ENCODE data around the gene NAB1.

Gene NAB1

DNA sequence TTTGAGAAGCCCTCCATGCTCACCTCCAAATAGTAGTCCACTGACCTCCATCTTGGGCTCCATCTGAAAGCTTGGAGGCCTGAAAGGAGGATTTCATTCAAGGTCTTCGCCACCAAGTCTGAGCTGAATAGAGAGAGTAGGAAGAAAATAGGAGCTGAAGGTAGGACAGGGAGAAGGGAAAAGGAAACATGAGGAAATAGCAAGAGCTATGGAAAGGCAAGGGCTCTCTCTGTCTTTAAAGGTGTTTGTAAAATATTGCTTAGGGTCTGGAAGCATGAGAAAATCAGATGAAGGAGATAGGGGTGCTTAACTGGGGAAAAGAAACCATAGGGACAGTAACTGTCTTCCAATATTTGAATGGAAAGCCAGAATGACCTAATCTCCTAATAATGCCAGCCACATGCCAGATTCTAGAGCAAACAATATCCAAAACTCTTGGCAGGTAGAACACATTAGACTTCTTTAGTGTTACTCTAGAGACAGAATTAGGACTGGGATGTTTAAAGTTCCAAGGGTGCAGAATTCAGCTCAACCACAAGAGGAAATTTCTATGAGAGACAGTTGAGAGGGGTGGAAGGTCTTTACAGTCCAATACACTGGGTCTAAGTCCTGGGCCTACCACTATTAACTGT, 67.4 kb downstream of the NAB1 start:
- DNase-seq: no peak

DNA sequence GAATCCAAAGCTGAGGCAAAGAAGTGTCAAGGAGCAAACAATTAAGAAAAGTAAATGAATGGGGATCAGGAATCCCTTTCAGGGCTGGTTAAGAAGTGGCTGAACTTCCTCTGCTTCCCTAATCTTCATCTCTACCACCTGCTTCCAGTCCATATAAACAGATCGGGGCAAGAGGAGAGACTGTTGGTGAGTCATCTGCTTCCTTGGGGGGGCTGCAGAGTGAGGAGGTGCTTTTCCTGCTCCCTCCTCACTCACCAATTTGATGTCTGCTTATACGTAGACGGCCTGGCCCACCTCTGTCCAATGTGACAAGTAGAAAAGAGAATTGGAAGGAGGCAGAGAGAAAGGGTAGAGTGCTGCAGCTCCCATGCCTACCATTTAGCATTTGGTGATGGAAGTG, 68.4 kb downstream of the NAB1 start:
- DNase-seq: peak; percentile 49

DNA sequence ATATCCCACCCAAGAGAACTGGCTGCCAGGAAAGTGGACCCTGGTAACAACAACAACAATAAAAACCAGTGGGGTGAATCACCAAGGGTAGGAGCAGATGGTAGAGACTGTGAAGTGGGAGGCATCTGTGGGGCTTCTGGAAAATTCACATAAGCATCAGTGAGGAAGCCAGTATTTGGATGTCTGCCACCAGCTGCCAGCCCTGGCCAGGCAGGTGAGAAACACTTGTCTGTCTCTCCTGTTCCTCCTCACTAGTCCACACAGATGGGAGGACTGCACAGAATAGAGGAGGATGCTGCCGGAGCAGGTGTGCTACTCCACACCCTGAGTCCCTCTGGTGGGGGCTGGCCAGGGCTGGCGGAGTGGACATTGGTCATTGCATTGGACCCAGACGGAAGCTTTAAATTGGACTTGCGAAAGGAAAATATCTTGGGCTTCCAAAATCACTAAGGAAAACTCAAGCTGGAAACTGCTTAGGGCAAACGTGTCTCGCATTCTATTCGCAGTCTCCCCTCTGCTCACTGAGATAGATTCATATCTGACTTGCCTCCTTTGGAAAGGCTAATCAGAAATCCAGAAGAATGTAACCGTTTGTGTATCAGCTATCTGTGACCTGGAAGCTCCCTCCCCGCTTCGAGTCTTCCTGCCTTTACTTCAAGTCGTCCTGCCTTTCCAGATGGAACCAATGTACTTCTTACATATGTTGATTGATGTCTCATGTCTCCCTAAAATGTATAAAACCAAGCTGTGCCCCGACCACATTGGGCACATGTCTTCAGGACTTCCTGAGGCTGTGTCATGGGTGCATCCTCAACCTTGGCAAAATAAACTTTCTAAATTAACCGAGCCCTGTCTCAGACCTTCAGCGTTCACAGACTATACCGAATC, 69.1 kb downstream of the NAB1 start:
- DNase-seq: peak; percentile 77

DNA sequence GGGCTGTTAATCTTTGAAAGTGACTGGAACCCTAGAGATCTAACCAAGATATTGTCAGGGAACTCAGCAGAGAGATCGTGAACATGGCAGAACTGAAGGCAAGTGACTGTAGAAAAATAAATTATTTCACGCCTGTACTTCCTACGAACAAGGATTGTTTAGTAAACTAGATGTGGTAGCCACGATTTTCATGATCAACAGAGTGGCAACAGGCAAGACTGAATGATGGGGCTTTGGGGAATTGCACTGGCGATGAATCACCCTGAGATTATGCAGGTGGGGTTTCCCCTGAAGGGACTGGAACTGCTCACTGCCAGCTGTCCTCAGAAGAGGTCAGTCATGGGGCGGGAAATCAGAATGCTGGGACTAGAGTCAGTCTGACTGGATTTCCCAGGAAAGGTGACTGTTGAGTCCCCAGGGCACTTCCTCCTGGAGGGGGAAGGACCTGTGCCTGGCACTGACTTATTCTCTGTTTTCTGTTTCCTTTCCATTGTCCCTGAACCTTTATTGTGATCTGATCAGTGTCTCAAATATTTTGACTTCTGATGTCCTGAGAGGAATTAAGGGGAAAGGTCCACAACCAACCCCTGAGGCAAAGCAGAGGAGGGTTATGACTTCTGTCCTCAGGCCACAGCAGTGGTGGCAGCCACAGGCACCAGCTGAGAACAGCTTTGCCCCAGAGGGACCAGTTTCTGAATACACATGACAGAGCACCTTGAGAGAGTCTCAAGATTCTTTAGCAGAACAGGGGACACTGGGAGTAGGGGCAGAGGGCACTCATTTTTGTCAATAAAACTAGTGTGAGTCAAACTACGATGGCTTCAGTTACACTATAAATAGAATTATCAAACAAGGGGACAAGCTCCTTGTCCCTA, 70.0 kb downstream of the NAB1 start:
- peak; percentile 79 for DNase-seq

DNA sequence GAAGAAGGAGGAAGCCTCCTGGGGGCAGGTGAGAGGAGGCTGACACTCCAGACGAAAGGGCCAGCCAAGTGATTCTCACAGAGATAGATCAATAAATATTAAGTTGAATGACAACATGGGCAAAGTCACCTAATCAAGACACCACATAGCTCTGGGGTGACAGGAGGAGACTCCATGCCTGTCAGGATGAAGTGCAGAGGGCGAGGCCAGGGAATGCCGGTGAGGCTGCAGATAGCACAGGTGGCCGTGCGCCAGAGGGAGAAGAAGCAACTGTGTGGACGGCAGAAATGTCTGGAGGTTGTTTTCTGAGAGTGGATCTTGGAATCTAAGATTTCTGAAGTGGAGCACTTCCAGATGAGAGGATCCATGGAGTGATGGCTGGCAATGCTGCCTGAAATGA, 71.4 kb downstream of the NAB1 start:
- no peak for DNase-seq

DNA sequence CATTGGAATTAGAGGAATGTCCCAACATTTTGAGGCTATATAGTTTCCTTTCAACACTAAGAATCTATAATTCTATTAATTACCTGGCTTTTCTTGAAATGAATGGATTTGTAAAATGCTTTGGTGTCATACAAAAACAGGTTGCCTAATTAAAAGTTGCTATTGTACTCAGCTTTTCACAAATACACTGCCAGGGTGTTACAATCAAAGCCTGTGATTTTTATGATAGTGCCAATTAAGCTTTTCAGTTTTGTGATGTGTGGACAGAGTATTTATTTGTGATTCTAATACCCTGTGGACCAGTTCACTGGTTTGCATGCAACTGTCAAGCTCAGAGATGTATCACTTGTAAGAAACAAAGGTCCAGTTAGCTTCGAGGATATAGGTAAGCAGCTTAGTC, 71.8 kb downstream of the NAB1 start:
- DNase-seq: peak; percentile 5

DNA sequence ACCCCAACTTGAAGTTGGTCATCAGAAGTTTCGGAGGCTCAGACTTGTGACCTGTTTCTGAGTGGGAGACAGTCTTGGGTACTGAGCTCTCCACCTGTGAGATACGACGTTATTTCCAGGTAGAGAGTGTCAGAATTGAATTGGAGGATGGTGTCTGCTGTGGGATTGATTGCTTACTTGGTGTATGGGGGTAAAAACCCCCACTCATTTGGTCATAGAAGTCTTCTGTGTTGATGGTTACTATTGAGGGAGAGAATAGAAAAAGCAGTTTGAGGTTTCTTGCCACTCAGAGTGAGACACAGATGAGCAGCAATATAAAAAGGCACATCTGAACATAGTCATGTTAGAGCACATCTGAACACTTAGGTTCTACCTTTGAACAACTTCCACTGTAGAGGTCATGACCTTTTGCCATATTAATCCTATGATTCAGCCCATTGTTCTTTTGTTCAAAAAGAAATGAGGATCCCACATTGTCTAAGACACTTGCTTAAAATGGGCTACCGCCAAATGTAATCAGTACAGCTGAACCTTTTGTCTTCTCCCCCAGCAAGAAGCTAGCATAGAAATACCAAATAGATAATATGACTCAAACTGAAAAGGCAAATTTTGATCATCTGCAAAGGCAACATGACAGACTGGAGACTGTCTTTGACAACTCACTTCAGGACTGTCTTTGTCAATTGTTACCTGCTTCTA, 73.3 kb downstream of the NAB1 start:
- DNase-seq: no peak

DNA sequence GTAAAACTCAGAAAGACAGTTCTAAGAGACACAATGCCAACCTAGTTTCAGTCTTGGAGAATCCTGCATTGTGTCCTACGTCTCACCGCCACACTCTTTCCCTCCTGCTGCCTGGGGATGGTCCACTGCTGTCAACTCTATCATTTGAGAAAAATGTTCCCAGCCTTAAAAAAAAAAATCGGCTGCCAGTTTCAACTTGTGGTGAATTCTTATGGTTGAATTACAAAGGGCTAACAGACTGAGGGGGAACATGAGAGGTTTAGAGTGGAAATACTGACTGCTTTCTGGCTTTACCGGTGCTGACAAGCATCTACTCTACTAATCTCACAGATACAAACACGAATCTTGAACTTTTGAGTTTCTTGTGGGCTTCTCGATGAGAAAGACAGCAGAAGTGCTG, 74.0 kb downstream of the NAB1 start:
- no peak for DNase-seq

DNA sequence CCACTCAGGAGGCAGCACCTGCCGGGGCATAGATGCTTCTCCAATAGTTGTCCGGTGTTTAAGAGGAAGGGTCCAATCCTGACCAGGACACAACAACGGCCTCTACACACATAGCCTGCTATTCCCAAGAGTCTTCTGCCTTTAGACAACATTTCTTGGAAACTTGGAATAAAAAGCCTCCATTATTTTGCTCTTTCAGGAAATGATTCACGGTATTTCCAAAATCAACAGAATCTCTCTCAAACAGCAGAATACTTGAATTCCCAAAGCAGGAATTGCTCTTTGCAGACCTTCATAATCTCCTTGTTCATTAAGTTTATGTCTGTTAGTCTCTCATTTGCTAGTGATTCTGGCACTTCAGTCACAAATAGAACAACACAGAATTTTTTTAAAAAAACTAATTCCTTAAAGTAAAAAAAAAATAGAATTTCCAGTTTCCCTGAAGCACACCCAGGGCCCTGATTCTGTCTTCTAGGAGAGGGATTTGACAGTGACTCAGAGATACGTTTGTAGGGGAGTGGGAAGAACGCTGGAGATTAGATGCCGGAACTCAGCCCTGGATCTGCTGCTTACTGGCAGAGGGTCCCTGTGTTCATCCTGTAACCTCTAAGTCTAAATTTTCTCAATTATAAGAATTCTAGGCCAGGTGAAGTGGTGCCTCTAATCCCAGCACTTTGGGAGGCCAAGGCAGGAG, 74.7 kb downstream of the NAB1 start:
- no peak for DNase-seq

DNA sequence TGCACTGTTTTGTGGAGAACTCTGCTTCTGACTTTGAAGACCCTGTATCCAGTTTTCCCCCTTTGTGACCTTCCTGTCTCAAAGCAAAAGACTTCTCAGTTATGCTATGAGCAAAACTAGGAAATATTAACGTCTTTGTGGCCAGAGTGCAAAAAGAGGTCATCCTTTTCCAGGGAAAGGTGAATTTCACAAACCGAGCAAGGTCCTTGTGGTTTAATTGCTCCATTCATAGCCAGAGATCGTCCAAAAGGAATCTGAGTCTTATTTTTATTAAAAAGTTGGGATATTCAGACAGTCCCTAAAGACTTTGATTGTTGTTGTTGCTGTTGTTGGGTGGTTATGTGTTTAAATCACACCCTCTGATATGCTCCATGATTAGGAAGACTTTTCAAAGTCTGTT, 77.4 kb downstream of the NAB1 start:
- DNase-seq: no peak

DNA sequence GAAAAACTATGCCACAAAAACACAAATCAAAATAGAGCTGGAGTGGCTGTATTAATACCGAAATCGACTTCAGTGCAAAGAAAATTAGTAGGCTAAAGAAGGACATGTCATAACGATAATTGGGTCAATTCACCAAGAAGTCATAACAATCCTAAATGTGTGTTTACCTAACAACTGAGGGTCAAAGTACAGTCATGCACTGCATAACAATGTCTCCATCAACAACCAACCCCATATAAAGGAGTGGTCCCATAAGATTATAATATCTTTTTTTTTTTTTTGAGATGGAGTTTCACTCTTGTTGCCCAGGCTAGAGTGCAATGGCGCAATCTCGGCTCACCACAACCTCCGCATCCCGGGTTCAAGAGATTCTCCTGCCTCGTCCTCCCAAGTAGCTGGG, 87.5 kb downstream of the NAB1 start:
- no peak for DNase-seq

DNA sequence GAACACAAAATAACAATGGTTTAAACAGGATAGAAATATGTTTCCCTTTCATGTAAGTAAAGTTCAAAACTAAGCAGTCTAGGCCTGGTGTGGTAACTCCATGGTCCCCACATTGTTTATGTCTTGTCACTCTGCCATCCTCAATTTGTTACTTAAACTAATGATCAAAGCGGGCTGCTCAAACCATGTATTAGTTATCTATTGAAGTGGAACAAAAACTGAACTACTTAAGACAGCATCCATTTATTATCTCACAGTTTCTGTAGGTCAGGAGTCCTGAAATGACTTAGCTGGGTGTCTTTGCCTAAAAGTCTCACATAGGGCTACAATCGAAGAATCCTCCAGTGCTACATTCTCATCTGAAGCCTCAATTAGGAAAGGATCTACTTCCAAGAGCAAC, 91.6 kb downstream of the NAB1 start:
- DNase-seq: no peak

Data from NCI-H69 (cell line).